NCI-H128 (cell line): ENCODE measurements around the gene CCK.
"Not testable (repeated sequence)": the region's sequence is repeated elsewhere in the genome, so short reads cannot be mapped to it uniquely, and the experiment has no call there.

Source experiments
- DNase-seq: peaks from one replicate; lab custom pipeline; 2025; ENCODE audit not compliant: unreplicated experiment; lab: John Stamatoyannopoulos, UW

The CCK gene, protein sequence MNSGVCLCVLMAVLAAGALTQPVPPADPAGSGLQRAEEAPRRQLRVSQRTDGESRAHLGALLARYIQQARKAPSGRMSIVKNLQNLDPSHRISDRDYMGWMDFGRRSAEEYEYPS

DNA sequence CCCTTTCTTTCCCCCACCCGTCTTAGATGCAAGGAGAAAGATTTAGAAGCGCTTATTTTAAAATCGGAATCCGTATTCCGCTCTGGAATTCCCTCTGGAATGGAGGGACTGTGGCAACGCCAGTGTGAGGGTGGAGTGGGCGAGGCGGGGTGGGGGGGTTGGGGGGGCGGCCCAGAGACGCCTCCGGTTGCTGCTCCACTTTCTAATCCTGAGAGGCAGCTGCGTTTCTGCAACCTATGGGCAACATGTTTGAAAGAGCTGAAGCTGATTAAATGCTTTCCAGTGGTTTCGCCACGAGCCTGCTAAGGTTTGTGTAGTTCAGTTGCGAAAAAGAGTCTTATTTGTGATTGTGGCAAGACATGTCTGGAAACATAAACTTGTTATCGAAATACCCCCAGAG, at the start of gene CCK:
CCK (minus strand) TSS at position 101 of the 400 bp plus-strand sequence. CDS start 2,555 bp downstream, outside the sequence.
- DNase-seq, result no peak

DNA sequence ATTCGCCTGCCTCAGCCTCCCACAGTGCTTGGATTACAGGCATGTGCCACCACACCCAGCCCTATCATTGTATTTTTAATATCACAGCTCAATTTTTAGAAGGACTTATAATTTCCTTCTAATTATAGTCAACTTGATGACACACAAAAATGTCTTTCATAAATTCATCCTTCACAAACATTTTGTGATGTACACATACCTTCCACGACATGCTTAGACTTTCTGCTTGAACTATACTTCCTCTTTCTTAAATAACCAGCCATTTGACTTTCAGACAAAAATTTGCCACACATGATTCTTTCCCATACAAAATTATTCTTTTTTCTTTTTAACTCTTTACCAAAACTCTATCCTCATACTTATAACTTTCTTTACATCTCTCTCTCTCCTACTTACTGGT, 48.4 kb upstream of the CCK start:
- no peak for DNase-seq

DNA sequence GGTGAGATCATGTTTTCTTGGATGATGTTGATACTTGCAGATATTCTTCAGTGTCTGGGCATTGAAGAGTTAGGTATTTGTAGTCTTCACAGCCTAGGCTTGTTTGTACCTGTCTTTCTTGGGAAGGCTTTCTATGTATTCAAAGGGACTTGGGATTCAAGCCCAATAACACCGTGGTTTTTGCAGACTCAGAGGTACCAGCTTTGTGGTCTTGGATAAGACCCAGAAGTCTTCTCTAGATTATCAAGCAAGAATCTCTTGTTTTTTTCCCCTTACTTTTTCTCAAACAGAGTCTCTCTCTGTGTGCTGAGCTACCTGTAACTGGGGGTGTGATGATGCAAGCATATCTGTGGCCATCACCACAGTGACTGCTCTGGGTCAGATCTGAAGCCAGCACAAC, 42.7 kb upstream of the CCK start:
- no peak for DNase-seq

DNA sequence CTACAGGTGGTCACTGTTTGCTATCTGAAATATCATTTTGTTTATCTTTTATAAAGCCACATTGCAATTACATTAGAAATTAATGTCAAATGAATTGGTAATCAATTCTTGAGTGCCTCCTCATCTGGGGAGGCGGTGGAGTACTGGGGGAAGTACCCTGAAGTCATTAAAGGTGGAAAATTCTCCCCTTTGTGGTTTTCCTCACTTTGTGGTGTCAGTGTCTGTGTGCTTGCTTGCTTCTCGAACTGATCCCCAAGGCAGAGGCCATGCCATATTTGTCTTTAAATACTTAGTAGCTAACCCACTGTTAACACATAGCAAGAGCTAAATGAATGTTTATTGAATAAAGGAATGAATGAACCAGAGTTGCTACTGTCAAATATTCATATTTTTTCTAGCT, 40.5 kb upstream of the CCK start:
- no peak for DNase-seq

DNA sequence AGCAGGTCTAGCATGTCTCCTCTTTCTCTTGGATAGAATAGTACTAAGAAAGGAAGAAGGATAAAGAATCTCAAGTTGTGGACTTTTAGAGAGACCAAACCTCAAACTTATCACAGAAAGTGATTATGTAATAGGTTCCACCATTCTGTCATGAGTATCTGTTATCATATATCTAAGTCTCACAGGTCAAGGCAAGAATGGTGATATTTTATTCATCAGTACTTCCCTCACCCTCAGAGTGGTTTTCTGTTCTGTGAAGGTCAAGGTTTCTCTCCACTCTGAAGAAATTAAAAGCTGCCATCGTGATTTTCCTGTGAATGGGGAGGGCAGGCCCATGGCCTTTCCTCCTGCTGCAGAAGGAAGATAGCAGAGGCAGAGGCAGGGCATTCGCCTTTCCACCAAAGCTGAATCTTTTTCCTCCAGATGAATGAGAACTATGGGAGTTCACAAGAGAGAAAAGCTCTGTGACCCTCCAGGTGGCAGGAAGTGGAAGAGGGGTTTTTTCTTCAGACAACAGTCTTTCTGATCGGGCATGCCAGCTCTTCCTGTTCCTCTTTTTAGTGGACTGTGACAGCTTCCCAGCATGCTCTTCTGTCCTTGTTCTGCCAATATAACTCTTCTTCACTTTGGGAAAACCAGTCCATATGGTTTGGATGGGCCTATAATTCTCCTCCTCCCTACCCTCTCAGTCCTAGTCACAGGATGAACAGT, 37.1 kb upstream of the CCK start:
- DNase-seq, result no peak

DNA sequence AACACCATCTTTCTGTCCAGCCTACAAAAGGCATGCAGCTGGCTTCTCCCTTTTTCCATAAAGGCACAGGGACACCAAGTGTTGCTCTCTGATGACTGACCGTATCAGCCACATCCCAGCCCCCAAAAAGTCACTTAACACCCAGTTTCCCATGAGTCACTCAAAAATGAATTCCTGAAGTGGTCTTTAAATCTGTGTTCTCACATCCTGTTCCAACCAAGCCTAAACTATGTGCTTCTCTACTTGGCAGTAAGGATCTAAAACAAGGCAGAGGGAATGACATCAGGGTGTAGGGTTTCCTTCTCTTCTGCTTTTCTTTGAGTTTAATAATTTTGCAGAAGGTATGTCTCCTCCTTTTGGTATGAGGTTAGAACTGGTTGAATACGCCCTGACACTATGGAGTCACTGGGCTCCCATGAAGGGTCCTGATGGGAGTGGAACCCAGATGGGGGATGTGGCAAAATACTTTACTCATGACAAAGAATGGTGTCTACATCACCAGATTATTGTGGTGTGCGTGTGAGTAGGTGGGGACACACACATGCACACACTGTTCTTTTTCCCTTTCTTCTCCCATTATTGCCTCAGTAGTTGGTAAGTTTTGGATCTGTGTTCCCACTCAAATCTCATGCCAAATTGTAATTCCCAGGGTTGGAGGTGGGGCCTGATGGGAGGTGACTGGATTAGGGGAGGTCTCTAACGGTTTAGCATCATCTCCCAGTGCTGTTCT, 35.6 kb upstream of the CCK start:
- DNase-seq, result no peak

DNA sequence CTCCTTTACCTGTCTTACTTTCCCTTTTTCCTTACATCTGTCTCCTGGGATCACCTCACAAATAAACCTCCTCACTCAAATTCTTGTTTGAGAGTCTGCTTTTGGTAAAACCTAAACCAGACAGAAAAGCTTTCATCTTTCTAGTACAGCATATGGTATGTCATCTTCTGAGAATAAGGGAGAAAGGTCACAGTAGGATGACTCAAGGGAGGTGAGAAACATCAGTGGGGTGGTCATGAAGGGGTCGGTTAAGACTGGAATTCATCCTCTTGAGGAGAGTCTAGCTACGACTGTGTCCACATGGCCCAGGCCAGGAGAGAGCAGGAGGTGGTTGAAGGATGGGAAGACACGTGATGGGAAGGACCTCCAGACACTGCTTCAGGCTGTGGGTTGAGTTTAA, 34.8 kb upstream of the CCK start:
- no peak for DNase-seq

DNA sequence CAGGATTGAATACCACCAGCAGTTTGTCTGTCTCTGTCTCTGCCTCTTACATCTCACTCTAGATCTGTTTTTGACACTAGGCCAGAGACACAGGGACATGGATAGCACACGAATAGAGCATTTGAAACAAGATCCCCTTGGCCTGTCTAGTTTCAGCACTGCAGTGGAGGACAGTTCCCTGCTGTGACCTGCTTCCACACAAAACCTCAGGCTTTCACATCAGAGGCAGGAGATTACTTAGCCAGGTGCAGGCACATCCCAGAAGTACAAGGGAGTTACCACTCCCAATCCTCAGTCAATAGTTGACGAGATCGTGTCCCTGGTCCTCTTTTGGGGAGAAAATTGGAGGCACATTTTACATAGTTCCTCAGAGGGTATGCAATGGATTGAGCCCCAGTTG, 34.0 kb upstream of the CCK start:
- DNase-seq, result no peak

DNA sequence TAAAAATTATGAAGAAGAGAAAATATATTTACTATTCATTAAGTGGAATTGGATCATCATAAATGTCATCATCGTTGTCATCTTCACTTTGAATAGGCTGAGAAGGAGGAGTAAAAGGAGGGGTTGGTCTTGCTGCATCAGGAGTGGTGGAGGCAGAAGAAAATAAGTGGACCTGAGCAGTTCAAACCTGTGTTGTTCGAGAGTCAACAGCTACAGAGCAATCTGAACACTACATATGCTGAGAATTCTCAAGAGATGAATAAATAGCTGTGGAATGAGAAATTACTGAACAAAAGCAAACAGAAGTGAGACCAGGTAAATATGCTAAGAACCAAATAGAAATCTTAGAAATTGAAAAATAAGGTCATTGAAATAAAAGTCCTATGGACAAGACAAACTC, 32.3 kb upstream of the CCK start:
- no peak for DNase-seq

DNA sequence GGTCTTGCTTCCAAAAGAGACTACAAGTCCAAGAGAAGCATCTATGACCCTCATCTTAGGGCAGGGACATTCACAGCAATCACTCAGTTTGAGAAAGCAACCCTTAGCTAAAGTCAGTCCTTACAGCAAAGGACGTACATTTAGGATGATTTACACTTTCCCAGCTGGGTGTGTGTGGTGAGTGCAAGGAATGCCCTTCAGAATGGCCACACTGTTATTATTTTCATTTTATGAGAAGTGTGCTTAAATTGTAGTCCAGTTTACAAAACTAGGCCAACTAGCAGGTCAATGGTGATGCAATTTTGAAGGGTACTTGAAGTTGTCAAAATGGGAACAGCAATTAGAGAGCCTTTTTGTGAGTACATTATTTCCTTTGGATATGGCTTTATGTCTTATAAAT, 26.0 kb upstream of the CCK start:
- DNase-seq, result no peak

DNA sequence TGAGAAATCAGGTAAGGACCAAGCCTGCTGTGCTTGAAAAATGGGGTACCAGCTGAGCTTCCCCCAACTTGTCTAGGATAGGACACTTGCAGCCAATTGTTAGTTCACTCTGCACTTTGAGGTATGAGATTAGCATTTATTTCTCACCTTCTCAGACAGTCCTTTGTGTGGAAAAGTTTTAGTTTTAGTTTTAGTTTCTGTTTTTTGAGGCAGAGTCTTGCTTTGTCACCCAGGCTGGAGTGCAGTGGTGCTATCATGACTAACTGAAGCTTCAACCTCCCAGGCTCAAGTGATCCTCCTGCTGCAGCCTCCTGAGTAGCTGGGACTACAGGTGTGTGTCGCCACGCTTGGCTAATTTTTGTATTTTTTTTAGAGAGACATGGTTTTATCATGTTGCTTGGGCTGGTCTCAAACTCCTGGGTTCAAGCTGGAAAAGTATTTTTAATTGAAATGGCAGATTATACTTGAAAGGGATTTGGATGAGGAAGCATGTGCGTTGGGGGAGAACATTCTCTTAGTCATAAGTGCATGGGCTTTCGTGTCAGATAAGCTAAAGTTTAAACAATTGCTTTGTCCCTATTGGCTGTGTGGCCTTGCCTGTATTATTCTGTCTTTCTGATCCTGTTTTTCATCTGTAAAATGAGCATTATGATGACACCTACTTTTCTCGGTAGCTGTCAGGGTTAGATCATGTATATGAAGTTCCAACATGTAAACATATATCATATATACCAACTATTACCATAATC, 25.2 kb upstream of the CCK start:
- no peak for DNase-seq

DNA sequence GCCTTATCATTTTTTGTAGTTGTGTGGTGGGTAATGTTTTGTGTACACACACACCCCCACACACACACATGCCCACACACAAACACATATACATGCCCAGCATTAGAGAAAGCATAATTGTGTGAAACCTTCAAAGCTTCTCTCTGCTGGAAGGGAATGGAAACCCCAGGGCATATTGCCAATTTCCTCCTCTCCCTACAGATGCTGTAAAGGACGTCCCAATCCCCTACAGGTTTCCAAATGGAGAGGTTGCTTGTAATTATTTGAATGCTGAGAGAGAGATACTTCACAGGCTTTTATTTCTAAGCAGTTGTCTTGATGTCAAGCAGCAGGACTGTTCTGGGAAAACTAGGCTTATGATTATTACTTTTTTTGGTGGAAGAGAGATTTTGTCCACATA, 23.0 kb upstream of the CCK start:
- peak; percentile 13 for DNase-seq

DNA sequence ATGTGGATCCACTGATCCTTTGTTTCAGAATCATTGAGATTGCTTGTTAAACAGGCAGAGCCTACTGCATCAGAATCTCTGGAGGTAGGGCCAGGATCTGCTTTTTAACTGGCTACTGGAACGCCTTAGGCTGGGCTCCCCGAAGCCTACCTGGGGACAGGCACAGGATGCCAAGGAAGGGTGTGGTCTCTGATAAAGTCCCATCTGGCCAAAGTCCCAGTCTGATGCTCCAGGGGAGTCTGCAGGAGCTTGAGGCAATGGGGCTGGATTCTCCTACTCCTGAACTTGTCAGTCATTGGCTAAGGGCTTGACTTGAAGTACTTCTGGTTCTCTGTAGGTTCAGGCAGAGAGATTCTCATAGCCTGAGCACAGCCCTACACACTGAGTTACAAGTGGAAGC, 22.4 kb upstream of the CCK start:
- no peak for DNase-seq

DNA sequence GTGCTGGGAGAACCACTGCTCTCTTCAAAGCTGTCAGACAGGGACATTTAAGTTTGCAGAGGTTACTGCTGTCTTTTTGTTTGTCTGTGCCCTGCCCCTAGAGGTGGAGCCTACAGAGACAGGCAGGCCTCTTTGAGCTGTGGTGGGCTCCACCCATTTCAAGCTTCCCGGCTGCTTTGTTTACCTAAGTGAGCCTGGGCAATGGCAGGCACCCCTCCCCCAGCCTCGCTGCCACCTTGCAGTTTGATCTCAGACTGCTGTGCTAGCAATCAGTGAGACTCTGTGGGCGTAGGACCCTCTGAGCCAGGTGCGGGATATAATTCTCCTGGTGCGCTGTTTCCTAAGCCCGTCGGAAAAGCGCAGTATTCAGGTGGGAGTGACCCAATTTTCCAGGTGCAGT, 21.4 kb upstream of the CCK start:
- not testable (repeated sequence) for DNase-seq

DNA sequence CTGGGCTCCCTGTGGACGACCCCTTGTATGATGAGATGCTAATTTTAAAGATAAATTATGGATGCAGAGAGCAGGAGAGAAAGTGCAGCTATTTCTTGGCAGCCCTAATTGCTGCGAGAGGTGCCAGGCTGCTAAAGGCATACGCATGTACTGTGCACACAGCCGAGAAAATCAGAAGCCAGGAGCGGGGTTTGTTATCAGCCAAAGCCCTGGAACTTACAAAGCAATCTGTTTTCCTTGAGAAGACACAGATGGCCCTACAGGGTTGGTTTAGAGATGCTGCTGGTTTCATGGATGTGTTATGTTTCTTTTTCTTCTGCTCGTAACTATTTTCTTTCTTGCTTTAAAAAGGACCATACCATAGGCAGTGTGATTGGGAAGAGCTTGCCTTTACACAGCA, 11.7 kb upstream of the CCK start:
- DNase-seq, result no peak

DNA sequence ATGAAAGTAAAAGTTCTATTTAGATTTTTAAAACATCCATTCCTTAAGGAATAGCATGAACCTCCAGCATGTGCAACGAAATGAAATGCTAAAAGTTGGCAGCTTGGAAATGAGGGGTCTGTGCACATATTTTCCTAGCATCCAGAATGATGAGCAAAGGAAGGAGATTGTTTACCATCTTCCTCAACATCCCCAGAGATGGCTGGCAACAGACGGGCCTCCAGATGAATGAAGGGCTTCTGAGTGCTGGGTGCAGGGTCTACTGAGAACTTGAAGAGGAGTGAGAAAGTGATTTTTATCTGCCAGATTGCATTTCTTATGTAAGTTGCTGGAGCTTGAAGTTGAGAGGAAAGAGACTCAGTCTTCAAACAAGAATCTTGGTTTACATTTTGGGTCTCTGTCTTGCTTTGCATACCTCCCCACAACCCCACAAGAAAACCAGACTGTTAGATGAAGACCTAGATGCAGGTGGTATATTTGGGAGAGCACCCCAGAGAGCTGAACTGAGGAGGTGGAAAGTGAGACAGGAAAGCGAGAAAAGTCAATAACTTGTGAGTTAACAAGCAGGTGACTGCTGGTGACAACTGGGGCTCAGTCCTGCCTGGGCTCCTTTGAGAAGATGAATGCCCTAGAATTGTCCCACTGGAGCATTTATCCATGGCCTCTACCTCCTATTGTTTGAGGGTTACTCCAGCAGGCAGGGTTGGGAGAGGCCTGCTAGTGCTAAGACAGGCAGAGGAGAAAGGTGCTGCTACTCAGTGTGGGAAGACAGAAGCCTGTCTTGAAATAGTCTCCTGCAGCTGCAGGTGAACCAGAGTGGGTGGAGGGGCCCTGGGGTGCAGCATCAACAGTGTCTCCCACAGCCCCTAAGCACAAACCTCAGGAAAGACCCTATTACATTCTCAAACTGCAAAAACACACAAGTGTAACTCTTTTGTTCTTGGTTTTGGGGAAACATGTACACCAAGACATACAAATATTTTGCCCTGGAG, 10.5 kb upstream of the CCK start:
- DNase-seq, result no peak

DNA sequence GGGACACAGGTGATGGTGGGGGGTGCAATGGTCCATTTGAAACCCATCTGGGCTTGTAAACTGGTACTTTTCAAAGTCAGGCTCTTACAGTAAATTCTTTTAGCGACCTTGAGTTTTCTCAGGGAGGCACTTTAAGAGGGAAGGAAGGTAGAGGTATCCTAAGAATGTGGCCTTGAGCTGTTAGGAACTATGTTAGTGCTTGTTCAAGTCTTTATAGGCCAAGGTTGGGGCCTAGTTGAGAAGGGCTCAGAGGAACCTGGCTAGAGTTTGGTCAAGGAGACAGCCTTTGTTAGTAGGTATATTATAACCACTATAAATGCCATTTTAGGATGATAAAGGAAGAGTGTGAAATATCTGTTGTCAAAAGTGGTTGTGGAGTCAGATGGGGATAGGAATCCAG, 9.2 kb upstream of the CCK start:
- DNase-seq, result no peak

DNA sequence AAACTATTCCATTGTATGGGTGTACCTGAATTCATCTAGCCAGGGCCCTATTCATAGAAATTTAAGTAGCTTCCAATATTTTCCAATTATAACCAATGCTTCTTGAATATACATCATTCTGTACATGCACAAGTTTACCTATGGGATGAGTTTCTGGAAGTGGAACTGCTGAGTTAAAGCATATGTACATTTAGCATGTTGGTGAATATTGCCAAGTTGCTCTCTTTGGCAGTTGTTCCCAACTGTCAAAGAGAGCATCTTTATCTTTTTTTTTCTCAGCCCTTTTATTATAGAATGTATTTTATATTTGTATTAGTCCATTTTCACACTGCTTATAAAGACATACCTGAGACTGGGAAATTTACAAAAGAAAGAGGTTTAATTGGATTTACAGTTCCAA, 8.3 kb upstream of the CCK start:
- no peak for DNase-seq

DNA sequence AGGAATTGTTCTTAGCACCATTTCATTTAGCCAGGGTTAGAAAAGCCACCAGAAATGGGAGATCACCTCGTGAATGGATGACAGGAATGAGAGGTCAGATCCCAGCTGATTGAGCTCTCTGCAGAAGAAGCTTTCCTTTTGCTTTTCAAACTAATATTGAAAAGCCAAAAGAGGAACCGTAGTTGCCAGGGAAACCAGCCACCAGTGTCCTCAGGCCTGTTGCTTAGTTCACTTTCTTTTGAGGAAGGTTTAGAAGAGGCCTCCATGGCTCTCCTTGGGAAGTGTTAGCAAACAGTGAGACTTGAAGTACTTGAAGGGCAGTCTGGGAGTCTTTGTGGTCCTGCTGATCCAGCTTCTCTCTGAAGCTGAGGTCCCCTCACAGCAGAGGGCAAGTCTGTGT, 7.4 kb upstream of the CCK start:
- DNase-seq, result no peak

DNA sequence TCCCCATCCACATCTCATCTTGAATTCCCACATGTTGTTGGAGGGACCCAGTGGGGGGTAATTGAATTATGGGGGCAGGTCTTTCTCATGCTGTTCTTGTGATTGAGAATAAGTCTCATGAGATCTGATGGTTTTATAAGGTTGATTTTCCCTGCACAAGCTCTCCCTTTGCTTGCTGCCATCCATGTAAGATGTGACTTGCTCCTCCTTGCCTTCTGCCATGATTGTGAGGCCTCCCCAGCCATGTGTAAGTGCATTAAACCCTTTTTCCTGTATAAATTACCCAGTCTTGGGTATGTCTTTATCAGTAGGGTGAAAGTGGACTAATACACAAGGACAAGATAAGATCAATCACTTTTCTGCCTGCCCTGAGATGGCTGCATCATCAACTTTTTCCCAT, 5.8 kb upstream of the CCK start:
- DNase-seq, result no peak

DNA sequence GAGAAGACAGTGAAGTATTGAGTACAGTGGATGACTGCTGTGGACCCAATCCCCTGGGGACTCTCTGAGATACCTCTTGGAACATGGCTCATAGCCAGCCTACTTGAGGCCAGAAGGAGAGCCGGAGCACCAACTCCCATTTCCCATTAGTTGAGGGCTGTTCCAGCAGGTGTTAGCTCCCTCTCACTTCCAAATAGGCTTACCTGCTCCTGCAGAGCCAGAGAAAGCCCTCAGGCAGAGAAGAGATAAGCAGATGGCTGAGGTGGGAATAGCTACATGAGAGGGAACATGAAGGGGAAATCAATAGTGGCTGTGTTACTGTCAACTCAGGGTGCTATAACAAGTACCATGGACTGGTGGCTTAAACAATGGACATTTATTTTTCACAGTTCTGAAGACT, 4.6 kb upstream of the CCK start:
- peak; percentile 54 for DNase-seq
